HL-60 (cell line): ENCODE results near the gene C15orf62.

Experiments used
- DNase-seq, 2 experiments: peaks; one replicate each; pipeline ENCODE4 v3.0.0-alpha.2; 2010 to 2020; ENCODE audit warnings: low read depth in 1 of 2, low spot score in 1 of 2
- H3K27ac ChIP-seq: fragments of 250-450 bp; sonication (Bioruptor Pico); replicated peaks from 2 replicates; pipeline ENCODE4 v1.5.1; 2020; ENCODE audit warnings: mild to moderate bottlenecking, moderate library complexity
- H3K27me3 ChIP-seq: fragments of 250-450 bp; sonication (Bioruptor Pico); 2 replicates; pipeline ENCODE4 v1.5.1; 2021; ENCODE audit warnings: mild to moderate bottlenecking, moderate library complexity; ENCODE audit not compliant: insufficient read depth, poor library complexity, severe bottlenecking
- H3K4me3 ChIP-seq: replicated peaks from 2 replicates; pipeline ENCODE4 v1.5.1; 2011; ENCODE audit warnings: mild to moderate bottlenecking, control low read depth, low read length; ENCODE audit not compliant: insufficient read depth
- CTCF ChIP-seq: IDR thresholded peaks from one replicate; pipeline ENCODE4 v1.5.1; 2011; ENCODE audit warnings: low read length, control low read depth, inconsistent platforms; ENCODE audit not compliant: insufficient read depth
- GABPA ChIP-seq: IDR thresholded peaks from 2 replicates; pipeline ENCODE4 v1.6.1; 2012; ENCODE audit warnings: low read depth
- POLR2AphosphoS5 ChIP-seq: IDR thresholded peaks from 2 replicates; pipeline ENCODE4 v1.6.1; 2012; ENCODE audit warnings: low read depth
- REST ChIP-seq: IDR thresholded peaks from 2 replicates; pipeline ENCODE4 v1.6.1; 2012; ENCODE audit warnings: low read depth; ENCODE audit not compliant: insufficient replicate concordance
- SPI1 ChIP-seq: IDR thresholded peaks from 2 replicates; pipeline ENCODE4 v1.6.1; 2012; ENCODE audit warnings: low read depth, mild to moderate bottlenecking, borderline replicate concordance

Gene C15orf62

GRCh38 chr15:40789119-40789518 is 19.3 kb downstream of the C15orf62 start:
- TF ChIP-seq GABPA (no peak), SPI1 (no peak), CTCF (no peak), REST (no peak), POLR2AphosphoS5 (no peak)
- Histone ChIP-seq H3K27me3 (no peaks in the 10 kb centered on the region), H3K27ac (no peak overlapping the region), H3K4me3 (no peak overlapping the region)
- DNase-seq = no peak

- no peak overlapping the region for H3K27ac ChIP-seq
- no peak for TF ChIP-seq SPI1
- no peak for TF ChIP-seq CTCF
- TF ChIP-seq POLR2AphosphoS5 = no peak
- no peak for DNase-seq
- no peak overlapping the region for H3K4me3 ChIP-seq
- no peaks in the 10 kb centered on the region for H3K27me3 ChIP-seq
These were observed 20.2 kb downstream of the C15orf62 start for GRCh38 chr15:40789999-40790398.

GRCh38 chr15:40790718-40791117 is 20.9 kb downstream of the C15orf62 start:
- no peaks in the 10 kb centered on the region for H3K27me3 ChIP-seq
- no peak overlapping the region for H3K4me3 ChIP-seq
- no peak for DNase-seq
- H3K27ac ChIP-seq = no peak overlapping the region
- TF ChIP-seq GABPA = no peak
- TF ChIP-seq CTCF = no peak
- no peak for TF ChIP-seq POLR2AphosphoS5
- no peak for TF ChIP-seq SPI1
- TF ChIP-seq REST = no peak

GRCh38 chr15:40792394-40792793 is 22.6 kb downstream of the C15orf62 start:
- Histone ChIP-seq H3K4me3 (no peak overlapping the region), H3K27me3 (no peaks in the 10 kb centered on the region), H3K27ac (no peak overlapping the region)
- no peak for DNase-seq
- TF ChIP-seq SPI1 = no peak
- no peak for TF ChIP-seq GABPA
- TF ChIP-seq POLR2AphosphoS5 = no peak
- TF ChIP-seq REST = no peak
- no peak for TF ChIP-seq CTCF
